Measurements from ENCODE around the gene AK4.

GRCh38 chr1:65112811-65113210 is 35.2 kb upstream of the AK4 start:
- no peak for TF ChIP-seq CTCF (IDR thresholded peaks at IDR 0.05; ENCODE audit: insufficient read depth, low read length, poor library complexity, severe bottlenecking)
- TF ChIP-seq EZH2phosphoT487 (conservative IDR thresholded peaks at IDR 0.05; ENCODE audit: low read length): no peak

Data from SU-DHL-6 (cell line).